Esophagus (tissue), 2 donors: ENCODE data around the gene HEPACAM. TPM values are rescaled to one million over a fixed set of nuclear protein-coding genes. Genes with fewer than 3 reads are reported as not detected.
"Not testable (repeated sequence)": the region's sequence is repeated elsewhere in the genome, so short reads cannot be mapped to it uniquely, and the experiment has no call there.

Experiments
- H3K27ac ChIP-seq, 2 donors: one replicate each; pipeline ENCODE4 v1.5.1; 2013; ENCODE audit warnings: low read depth in 2 of 2, mild to moderate bottlenecking in 2 of 2, inconsistent platforms in 1 of 2, low read length in 1 of 2, moderate library complexity in 1 of 2
- H3K27me3 ChIP-seq, 2 donors: one replicate each; pipeline ENCODE4 v1.6.1; 2013; ENCODE audit warnings: low read length in 2 of 2, control low read depth in 1 of 2, mild to moderate bottlenecking in 1 of 2; ENCODE audit not compliant: insufficient read depth in 2 of 2, control insufficient read depth in 1 of 2
- H3K36me3 ChIP-seq, 2 donors: one replicate each; pipeline ENCODE4 v1.6.1; 2013; ENCODE audit warnings: low read length in 1 of 2; ENCODE audit not compliant: control insufficient read depth in 2 of 2, insufficient read depth in 2 of 2
- H3K4me1 ChIP-seq, 2 donors: one replicate each; pipeline ENCODE4 v1.6.1; 2013; ENCODE audit warnings: low read length in 1 of 2; ENCODE audit not compliant: control insufficient read depth in 2 of 2, insufficient read depth in 2 of 2
- H3K4me3 ChIP-seq, 2 donors: one replicate each; pipeline ENCODE4 v1.5.1; 2013; ENCODE audit warnings: low read length in 2 of 2, mild to moderate bottlenecking in 2 of 2, low read depth in 1 of 2, moderate library complexity in 1 of 2
- H3K9me3 ChIP-seq, 2 donors: one replicate each; pipeline ENCODE4 v1.6.1; 2013; ENCODE audit warnings: mild to moderate bottlenecking in 2 of 2, low read depth in 1 of 2, low read length in 1 of 2, moderate library complexity in 1 of 2; ENCODE audit not compliant: control insufficient read depth in 2 of 2, insufficient read depth in 1 of 2
- WGBS, 2 donors: extraction: QIAGEN DNeasy Blood & Tissue Kit; methylation state at CpG; one replicate each; pipeline ENCODE4 v1.1.7; 2013; 5-methylcytosine and 5-hydroxymethylcytosine counted together
- polyA plus RNA-seq, 2 donors: library from polyadenylated mRNA; stranded (reverse); fragments of 200-250 nt; gene quantifications; one replicate each; pipeline ENCODE4 v1.2.3, GENCODE V29; 2013
- donor health status: healthy with polysubstance abuse.
- donor health status: Bipolar disorder and iron deficiency.

Gene HEPACAM
- polyA plus RNA-seq, 2 donors: 0.02 TPM

- H3K9me3 ChIP-seq, H3K36me3 ChIP-seq: not testable (repeated sequence)
- 83 to 89% methylated on average over 13 of the region's 13 CpGs for WGBS, 2 donors
Observed at GRCh38 chr11:124968197-124968596, 32.4 kb upstream of the HEPACAM start.

DNA sequence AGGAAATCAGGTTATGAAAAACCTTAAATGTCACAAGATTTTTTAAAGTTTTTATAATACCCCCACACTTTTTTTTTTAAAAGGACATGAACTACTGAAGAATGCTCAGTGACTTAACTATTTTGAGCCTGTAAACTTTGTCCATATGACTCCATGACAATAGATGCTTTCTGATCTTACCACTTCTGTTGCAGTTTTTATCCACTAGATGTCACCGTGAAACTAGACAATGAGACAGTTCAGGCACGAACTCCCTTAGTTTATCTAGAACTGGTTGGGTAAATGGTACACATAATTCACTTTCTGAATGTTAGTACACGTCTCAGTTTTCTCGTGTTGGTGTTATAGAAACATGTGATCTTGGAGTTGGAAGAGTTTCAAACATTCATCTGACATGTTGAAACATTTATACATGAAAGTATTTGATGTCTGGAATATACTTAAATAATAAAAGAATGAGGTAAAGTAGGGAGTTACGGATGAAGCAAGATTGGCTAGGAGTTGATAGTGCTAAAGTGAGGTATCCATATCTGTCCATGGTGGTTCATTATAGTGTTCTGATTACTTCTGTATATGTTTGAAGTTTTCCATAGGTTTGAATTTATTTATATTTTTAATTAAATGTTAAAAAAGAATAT, 26.2 kb upstream of the HEPACAM start:
- Histone ChIP-seq H3K27me3 (no peaks in the 10 kb centered on the region), H3K27ac (no peak overlapping the region), H3K9me3 (no peaks in the 10 kb centered on the region), H3K36me3 (no peaks in the 10 kb centered on the region), H3K4me1 (no peaks in the 10 kb centered on the region), H3K4me3 (no peak overlapping the region)
- WGBS, 2 donors: 17 to 19% methylated on average over 5 of the region's 5 CpGs

More at GRCh38 chr11:124968197-124968596, 32.4 kb upstream of the HEPACAM start:
- H3K4me3 ChIP-seq, H3K27me3 ChIP-seq, H3K27ac ChIP-seq, H3K4me1 ChIP-seq: not testable (repeated sequence)

DNA sequence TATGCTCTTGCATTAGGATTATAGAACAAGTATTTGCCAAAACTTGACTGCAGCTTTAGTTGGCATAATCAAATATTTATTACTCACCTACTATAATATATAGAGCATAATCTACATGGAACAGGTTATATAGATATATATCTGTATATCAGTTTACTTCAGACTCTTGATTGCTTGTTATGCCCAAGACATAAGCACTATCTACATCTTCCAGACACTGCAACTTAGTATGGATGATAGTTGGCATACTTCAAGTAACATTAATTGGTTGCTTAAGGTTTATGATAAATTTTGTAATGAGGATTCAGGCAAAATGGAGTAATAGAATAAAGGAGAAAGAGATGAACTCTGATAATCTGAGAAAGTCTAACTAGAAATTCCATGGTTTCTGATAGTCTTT, 19.2 kb upstream of the HEPACAM start:
- peak overlapping the region in 1 of 2 donors; percentile 84 for H3K4me3 ChIP-seq
- no peak overlapping the region for H3K27ac ChIP-seq
- no peaks in the 10 kb centered on the region for H3K27me3 ChIP-seq
- no peaks in the 10 kb centered on the region for H3K9me3 ChIP-seq
- H3K36me3 ChIP-seq: no peaks in the 10 kb centered on the region
- H3K4me1 ChIP-seq: no peaks in the 10 kb centered on the region

DNA sequence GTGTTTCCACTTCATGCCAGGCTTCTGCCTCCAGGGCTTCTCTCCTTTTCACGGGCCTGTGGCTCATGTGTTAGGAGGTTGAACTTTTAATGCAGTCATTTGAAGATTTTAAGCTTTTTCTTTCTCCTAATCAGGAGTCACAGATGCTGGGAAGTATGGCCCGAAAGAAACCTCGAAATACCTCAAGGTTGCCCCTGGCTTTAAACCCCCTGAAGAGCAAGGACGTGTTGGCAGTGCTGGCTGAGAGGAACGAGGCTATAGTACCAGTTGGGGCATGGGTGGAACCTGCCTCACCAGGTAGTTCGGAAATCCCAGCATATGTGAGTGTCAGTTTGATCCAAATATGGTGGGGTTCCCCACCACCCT, 18.7 kb upstream of the HEPACAM start:
- H3K9me3 ChIP-seq: no peaks in the 10 kb centered on the region
- H3K27me3 ChIP-seq: no peaks in the 10 kb centered on the region
- H3K4me1 ChIP-seq: no peaks in the 10 kb centered on the region
- WGBS, 2 donors: 30 to 33% methylated on average over 6 of the region's 6 CpGs
- no peaks in the 10 kb centered on the region for H3K36me3 ChIP-seq
- peak overlapping the region; percentile 73 to 84 for H3K4me3 ChIP-seq
- H3K27ac ChIP-seq: no peak overlapping the region

DNA sequence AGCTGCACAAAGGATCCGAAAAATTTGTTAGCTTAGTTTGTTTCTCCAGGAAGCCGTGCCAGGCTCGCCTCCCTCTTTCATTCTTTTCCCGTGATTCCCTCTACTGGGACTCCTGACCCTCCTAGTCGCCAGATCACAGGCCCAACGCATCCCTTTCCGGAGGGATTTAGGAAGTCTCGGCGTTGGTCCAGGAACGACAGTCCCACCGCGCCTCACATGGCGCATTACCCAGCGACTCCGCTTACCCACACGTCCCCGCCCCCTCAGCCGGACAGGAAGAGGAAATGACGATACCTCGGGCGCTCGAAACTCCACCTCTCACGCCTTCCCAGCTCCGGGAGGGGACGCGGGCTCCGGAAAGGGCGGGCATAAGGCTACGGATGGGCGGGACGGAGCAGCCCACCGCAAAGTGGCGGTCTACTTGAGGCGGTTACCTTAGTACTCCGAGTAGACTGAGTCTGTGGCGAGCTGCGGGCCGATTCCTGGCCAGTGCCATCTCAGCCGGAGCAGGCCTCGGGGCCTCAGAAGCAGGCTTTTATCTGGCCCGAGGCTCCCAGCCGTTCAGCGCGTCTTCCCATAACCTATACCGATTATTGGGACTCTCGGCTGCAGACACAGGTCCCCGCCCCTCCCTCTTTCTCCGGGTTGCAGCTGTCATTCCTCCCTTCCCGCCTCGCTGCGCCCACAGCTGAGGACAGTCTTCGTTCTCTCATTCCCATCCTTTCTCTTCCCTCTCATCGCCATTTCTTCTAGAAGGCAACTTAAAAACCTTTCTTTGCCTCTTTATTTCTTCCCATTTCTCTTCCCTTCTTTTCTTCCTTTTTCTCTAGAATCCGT, 18.1 kb upstream of the HEPACAM start, which contains the start of gene CCDC15:
TSS of gene CCDC15 (plus strand) at position 450 of the 837 bp plus-strand sequence. CDS start 531 bp downstream, outside the sequence.
- no peaks in the 10 kb centered on the region for H3K27me3 ChIP-seq
- WGBS, 2 donors: 0 to 1% methylated on average over 54 of the region's 54 CpGs
- peak within 1 kb of the TSS; percentile 73 to 84 for H3K4me3 ChIP-seq

GRCh38 chr11:124951341-124951740, 15.5 kb upstream of the HEPACAM start:
- WGBS, 2 donors: 89% methylated on average over 3 of the region's 3 CpGs
- no peaks in the 10 kb centered on the region for H3K27me3 ChIP-seq
- H3K9me3 ChIP-seq: no peaks in the 10 kb centered on the region
- no peaks in the 10 kb centered on the region for H3K36me3 ChIP-seq
- no peak overlapping the region for H3K4me3 ChIP-seq
- no peaks in the 10 kb centered on the region for H3K4me1 ChIP-seq
- no peak overlapping the region for H3K27ac ChIP-seq

More for the DNA sequence above, 18.1 kb upstream of the HEPACAM start, which contains the start of gene CCDC15:
- Histone ChIP-seq H3K36me3 (no peaks in the 10 kb centered on the region), H3K27ac (peak within 1 kb of the TSS; percentile 79 to 81), H3K4me1 (no peaks in the 10 kb centered on the region), H3K9me3 (no peaks in the 10 kb centered on the region)

GRCh38 chr11:124950601-124951330, 14.9 kb upstream of the HEPACAM start:
- H3K4me3 ChIP-seq: no peak overlapping the region
- no peak overlapping the region for H3K27ac ChIP-seq
- no peaks in the 10 kb centered on the region for H3K9me3 ChIP-seq
- H3K36me3 ChIP-seq: no peaks in the 10 kb centered on the region
- no peaks in the 10 kb centered on the region for H3K27me3 ChIP-seq
- H3K4me1 ChIP-seq: no peaks in the 10 kb centered on the region

DNA sequence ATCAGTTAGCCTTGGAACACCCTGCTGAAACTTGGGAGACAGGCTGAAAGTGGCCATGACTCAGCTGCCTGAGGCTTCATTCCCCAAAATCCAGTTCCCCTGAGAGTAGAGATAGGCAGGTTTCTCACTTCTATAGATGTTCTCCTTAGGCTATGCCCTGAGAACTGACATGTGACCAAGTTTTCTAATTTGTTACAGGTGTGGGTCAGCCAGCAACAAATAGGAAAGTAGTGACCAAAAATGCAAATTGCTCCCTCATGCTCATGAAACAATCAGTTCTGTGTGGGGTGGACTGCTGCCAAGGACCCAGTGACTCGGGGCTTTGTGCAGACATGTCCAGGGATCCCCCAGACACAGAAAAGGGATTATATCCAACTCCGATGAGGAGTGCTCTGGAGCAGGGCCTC, 10.9 kb upstream of the HEPACAM start:
- no peaks in the 10 kb centered on the region for H3K4me1 ChIP-seq
- no peaks in the 10 kb centered on the region for H3K27me3 ChIP-seq
- no peak overlapping the region for H3K27ac ChIP-seq
- H3K9me3 ChIP-seq: no peaks in the 10 kb centered on the region
- no peak overlapping the region for H3K4me3 ChIP-seq
- H3K36me3 ChIP-seq: no peaks in the 10 kb centered on the region
- WGBS, 2 donors: 37 to 53% methylated on average over 2 of the region's 2 CpGs

- no peak overlapping the region for H3K27ac ChIP-seq
- 69 to 74% methylated on average over 6 of the region's 6 CpGs for WGBS, 2 donors
- H3K36me3 ChIP-seq: no peaks in the 10 kb centered on the region
- H3K9me3 ChIP-seq: no peaks in the 10 kb centered on the region
- H3K27me3 ChIP-seq: no peaks in the 10 kb centered on the region
- H3K4me3 ChIP-seq: no peak overlapping the region
- no peaks in the 10 kb centered on the region for H3K4me1 ChIP-seq
Observed at GRCh38 chr11:124945826-124946225, 10.0 kb upstream of the HEPACAM start.
